ENCODE measurements around the gene C17orf113. TPM values are rescaled to one million over a fixed set of nuclear protein-coding genes. Genes with fewer than 3 reads are reported as not detected.

The C17orf113 gene
- total and polyA plus RNA-seq, 5 donors = 0.60 to 1.2 (median 0.71) TPM

GRCh38 chr17:42071810-42072209, 21.4 kb upstream of the C17orf113 start:
- H3K4me3 ChIP-seq (ENCODE audit: low read length) = peak overlapping the region; percentile 51
- no peak overlapping the region for H3K27ac ChIP-seq (ENCODE audit: low read length)
- H3K4me1 ChIP-seq (ENCODE audit: control insufficient read depth, insufficient read depth, low read length) = no peaks in the 10 kb centered on the region
- no peaks in the 10 kb centered on the region for H3K9me3 ChIP-seq (ENCODE audit: control insufficient read depth, low read length)
- ATAC-seq = no peak
- intact Hi-C loops (cut with DNase I) = no loop called here
- DNase-seq = no peak
- WGBS = 32% methylated on average over 3 of the region's 3 CpGs
- H3K27me3 ChIP-seq (ENCODE audit: control insufficient read depth, insufficient read depth) = no peaks in the 10 kb centered on the region

DNA sequence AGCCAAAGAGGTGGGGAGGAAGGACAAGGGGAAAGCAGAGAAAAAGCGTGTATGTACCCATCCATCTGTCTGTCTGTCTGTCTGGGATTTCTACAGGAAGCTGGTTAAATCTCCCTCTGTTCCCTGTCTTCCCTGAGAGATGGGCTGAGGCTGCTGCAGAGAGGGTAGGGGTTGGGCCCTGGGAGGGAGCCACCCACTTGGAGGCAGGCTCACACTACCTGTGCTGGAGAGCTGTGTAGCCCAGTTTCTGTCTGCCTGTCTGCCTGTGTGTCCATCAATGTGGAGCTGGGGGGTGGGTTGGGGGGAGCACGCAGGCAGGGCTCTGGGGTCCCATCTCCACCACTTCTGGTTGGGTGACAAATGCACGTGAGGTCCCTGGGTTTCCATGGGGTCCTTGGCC, 18.6 kb upstream of the C17orf113 start:
- intact Hi-C loops (cut with DNase I) = no loop called here
- no peaks in the 10 kb centered on the region for H3K27me3 ChIP-seq (ENCODE audit: control insufficient read depth, insufficient read depth)
- H3K4me1 ChIP-seq (ENCODE audit: control insufficient read depth, insufficient read depth, low read length) = no peaks in the 10 kb centered on the region
- DNase-seq = no peak
- no peak overlapping the region for H3K27ac ChIP-seq (ENCODE audit: low read length)
- no peak for ATAC-seq
- 78% methylated on average over 3 of the region's 3 CpGs for WGBS
- H3K4me3 ChIP-seq (ENCODE audit: low read length) = no peak overlapping the region
- no peaks in the 10 kb centered on the region for H3K9me3 ChIP-seq (ENCODE audit: control insufficient read depth, low read length)

DNA sequence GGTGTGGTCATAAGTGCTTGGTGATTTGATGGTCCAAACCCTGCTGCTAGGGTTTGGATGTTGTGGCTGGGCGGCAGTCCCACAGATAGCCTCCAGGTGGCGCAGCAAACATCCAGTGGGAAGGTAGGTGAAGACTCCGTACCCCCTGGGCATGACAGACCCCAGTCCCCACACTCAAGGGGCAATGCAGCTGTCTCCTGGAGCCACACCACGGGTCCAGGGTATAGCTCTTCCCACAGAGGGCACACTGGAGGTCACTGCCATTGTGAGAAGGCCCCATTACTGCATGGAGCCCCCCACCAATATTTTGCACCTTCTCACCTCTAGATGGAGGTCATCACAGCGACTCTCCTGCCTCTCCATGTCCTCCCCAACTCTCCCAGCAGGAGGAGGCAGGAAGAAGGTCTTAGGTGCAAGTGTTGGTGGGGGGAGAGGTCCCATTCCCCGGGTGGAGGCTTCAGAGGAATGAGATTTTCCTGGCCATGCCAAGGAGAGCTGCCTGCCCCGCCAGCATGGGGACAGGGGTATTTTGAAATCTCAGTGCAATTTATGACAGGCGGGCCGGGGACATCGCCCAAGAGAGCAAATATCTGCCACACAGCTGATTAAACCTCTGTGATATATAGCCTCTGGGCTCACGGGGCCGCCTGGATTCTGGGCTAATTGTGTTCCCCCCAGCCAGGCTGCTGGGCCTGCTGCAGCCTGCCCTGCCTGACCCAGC, 17.1 kb upstream of the C17orf113 start:
- Histone ChIP-seq H3K4me1 (ENCODE audit: control insufficient read depth, insufficient read depth, low read length) (no peaks in the 10 kb centered on the region), H3K27ac (ENCODE audit: low read length) (no peak overlapping the region), H3K4me3 (ENCODE audit: low read length) (no peak overlapping the region), H3K27me3 (ENCODE audit: control insufficient read depth, insufficient read depth) (no peaks in the 10 kb centered on the region), H3K9me3 (ENCODE audit: control insufficient read depth, low read length) (no peaks in the 10 kb centered on the region)
- WGBS = 43% methylated on average over 12 of the region's 12 CpGs
- intact Hi-C loops (cut with DNase I) = no loop called here
- DNase-seq (peak; percentile 45 to 85 (median 85)), ATAC-seq (peak; percentile 26 to 36)

DNA sequence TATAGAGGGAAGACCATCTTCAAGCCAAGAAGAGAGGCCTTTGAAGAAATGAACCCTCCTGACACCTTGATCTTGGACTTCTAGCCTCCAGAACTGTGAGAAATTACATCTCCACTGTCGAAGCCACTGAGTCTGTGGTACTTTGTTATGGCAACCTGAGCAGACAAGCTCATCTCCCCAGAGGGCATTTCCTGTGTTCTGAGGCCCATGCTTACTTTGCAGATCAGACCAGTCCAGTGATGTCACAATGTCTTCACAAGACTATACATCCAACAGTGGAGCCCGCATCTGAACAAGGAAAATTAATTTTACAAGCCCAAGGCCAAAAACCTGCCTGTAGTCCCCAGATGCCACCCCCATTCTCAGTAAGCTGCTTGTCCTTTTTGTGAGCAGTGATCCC, 14.8 kb upstream of the C17orf113 start:
- H3K27me3 ChIP-seq (ENCODE audit: control insufficient read depth, insufficient read depth) = no peaks in the 10 kb centered on the region
- ATAC-seq = no peak
- H3K27ac ChIP-seq (ENCODE audit: low read length) = no peak overlapping the region
- 74% methylated on average over 2 of the region's 2 CpGs for WGBS
- no peak overlapping the region for H3K4me3 ChIP-seq (ENCODE audit: low read length)
- H3K9me3 ChIP-seq (ENCODE audit: control insufficient read depth, low read length) = no peaks in the 10 kb centered on the region
- intact Hi-C loops (cut with DNase I) = no loop called here
- DNase-seq = no peak
- no peaks in the 10 kb centered on the region for H3K4me1 ChIP-seq (ENCODE audit: control insufficient read depth, insufficient read depth, low read length)

DNA sequence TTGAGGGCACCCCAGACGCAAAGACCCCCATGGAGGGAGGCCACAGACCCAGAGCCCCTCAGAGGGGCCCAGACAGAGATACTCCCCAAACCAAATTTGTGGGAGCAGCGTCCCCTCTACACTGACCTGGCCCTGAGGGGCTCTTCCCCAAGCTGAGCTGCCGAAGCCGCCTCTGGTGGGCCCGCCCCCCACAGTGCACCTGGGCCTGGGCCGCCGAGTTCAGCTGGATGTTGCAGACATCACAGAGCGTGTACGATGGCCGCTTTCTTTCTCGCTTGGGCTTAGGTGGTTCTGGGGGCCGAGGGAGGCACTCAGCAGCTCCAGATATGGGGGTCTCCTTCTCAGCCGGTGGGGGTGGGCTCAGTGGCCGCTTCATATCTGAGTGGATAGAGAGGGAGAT, 12.3 kb upstream of the C17orf113 start:
- no peak overlapping the region for H3K27ac ChIP-seq (ENCODE audit: low read length)
- 88% methylated on average over 14 of the region's 14 CpGs for WGBS

DNA sequence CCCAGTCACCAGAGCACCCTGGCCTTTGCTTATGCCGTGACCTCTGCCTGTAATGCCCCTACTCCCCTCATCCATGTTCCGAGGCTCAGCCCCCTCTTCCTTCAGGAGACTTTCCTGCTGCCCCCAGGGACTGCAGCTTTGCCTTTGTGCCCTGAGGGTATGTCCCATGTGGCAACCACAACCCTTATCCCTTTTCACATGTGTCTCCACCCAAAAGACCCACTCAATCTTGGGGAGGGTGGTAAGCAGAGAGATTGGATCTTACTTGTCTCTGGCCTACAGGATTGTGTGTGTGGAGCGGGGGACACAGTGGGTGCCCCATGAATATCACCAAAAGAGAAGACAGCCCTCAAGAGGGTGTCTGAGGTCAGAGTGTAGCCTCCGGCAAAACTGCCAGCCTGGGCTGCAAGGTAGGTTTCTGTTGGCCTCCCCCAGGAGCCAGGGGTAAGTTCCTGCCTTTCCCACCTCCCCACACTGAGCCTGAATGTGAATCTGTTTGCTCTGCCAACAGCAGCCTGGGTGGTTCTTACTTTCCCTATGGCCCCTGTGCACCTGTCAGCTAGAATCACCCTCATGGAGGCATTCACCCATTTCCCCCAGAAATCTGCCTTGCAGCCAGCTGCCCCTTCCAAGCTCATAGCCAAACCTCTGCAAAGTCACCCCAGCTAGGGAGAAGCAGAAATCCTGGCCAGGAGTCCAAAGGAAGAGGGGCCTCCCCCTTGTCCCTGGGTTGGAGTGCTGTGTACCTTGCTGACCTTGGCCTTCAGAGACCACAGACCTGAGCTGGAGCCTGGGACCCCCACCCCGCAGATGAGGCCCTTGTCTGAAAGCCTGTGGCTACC, 11.5 kb upstream of the C17orf113 start:
- H3K27me3 ChIP-seq (ENCODE audit: control insufficient read depth, insufficient read depth) = no peaks in the 10 kb centered on the region
- DNase-seq (no peak), ATAC-seq (no peak)
- intact Hi-C loops (cut with DNase I) = loop anchor here in 1 of 4 donors (5.0 kb wide), 1 partner anchor 45 kb away; no protein-coding TSS in a partner anchor
- no peak overlapping the region for H3K4me3 ChIP-seq (ENCODE audit: low read length)
- 69% methylated on average over 5 of the region's 5 CpGs for WGBS
- no peaks in the 10 kb centered on the region for H3K9me3 ChIP-seq (ENCODE audit: control insufficient read depth, low read length)
- no peak overlapping the region for H3K27ac ChIP-seq (ENCODE audit: low read length)
- no peaks in the 10 kb centered on the region for H3K4me1 ChIP-seq (ENCODE audit: control insufficient read depth, insufficient read depth, low read length)

More for the DNA sequence above, 12.3 kb upstream of the C17orf113 start:
- Histone ChIP-seq H3K4me1 (ENCODE audit: control insufficient read depth, insufficient read depth, low read length) (no peaks in the 10 kb centered on the region), H3K4me3 (ENCODE audit: low read length) (no peak overlapping the region), H3K27me3 (ENCODE audit: control insufficient read depth, insufficient read depth) (no peaks in the 10 kb centered on the region), H3K9me3 (ENCODE audit: control insufficient read depth, low read length) (no peaks in the 10 kb centered on the region)
- intact Hi-C loops (cut with DNase I) = loop anchor here in 1 of 4 donors (5.0 kb wide), 1 partner anchor 45 kb away; no protein-coding TSS in a partner anchor
- no peak for DNase-seq
- no peak for ATAC-seq

DNA sequence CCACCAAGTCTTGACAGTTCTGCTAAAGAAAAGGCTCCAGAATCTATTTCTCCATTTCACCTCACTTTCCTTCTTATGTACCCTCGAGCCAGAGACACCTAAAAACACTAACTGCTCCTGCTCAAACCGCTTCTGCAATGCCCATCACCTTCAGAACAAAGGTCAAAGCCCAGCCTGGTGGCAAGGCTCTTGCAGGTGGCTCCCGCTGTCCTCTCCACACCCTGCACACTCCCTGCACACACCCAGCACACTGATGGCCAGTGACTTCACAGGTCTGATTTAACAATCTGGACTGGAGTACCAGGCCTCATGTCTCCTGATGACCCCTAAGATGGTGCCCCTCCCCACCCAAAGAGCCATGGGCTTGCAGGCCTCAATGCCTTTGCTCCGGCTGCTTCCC, 9.8 kb upstream of the C17orf113 start:
- intact Hi-C loops (cut with DNase I) = loop anchor here in 1 of 4 donors (5.0 kb wide), 1 partner anchor 47 kb away; no protein-coding TSS in a partner anchor
- DNase-seq (no peak), ATAC-seq (no peak)
- H3K27me3 ChIP-seq (ENCODE audit: control insufficient read depth, insufficient read depth) = no peaks in the 10 kb centered on the region
- H3K9me3 ChIP-seq (ENCODE audit: control insufficient read depth, low read length) = no peaks in the 10 kb centered on the region
- no peaks in the 10 kb centered on the region for H3K4me1 ChIP-seq (ENCODE audit: control insufficient read depth, insufficient read depth, low read length)
- H3K4me3 ChIP-seq (ENCODE audit: low read length) = no peak overlapping the region
- WGBS = 84% methylated on average over 4 of the region's 4 CpGs
- no peak overlapping the region for H3K27ac ChIP-seq (ENCODE audit: low read length)

- no peaks in the 10 kb centered on the region for H3K27me3 ChIP-seq (ENCODE audit: control insufficient read depth, insufficient read depth)
- 72% methylated on average over 4 of the region's 4 CpGs for WGBS
- H3K27ac ChIP-seq (ENCODE audit: low read length) = no peak overlapping the region
- no peak for ATAC-seq
- no peak overlapping the region for H3K4me3 ChIP-seq (ENCODE audit: low read length)
- DNase-seq = no peak
- no peaks in the 10 kb centered on the region for H3K9me3 ChIP-seq (ENCODE audit: control insufficient read depth, low read length)
- intact Hi-C loops (cut with DNase I) = loop anchor here in 1 of 4 donors (5.0 kb wide), 1 partner anchor 47 kb away; no protein-coding TSS in a partner anchor
- H3K4me1 ChIP-seq (ENCODE audit: control insufficient read depth, insufficient read depth, low read length) = no peaks in the 10 kb centered on the region
Measured at GRCh38 chr17:42059815-42060214, 9.4 kb upstream of the C17orf113 start.

DNA sequence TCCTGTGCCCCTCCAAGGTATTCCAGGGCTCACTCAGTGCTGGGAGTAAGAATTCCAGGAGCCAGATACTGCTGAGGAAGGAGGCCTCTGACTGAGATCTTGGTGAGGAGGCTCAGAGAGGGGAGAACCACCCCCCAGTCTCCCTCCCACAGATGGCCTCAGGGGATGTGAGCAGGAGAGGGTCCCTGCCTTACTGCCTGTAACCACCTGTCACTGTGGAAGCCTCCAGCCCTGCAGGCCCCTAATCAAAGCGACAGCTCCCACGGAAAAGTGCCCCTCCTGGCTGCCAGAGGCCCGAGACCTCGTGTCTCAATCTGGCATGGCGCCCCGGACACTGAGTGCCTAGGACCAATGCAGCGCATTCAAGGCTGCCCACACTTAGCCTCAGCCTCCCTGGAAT, 7.7 kb upstream of the C17orf113 start:
- no peak overlapping the region for H3K27ac ChIP-seq (ENCODE audit: low read length)
- no peaks in the 10 kb centered on the region for H3K27me3 ChIP-seq (ENCODE audit: control insufficient read depth, insufficient read depth)
- intact Hi-C loops (cut with DNase I) = no loop called here
- H3K4me1 ChIP-seq (ENCODE audit: control insufficient read depth, insufficient read depth, low read length) = no peaks in the 10 kb centered on the region
- WGBS = 58% methylated on average over 7 of the region's 7 CpGs
- H3K9me3 ChIP-seq (ENCODE audit: control insufficient read depth, low read length) = no peaks in the 10 kb centered on the region
- DNase-seq (no peak), ATAC-seq (no peak)
- no peak overlapping the region for H3K4me3 ChIP-seq (ENCODE audit: low read length)

DNA sequence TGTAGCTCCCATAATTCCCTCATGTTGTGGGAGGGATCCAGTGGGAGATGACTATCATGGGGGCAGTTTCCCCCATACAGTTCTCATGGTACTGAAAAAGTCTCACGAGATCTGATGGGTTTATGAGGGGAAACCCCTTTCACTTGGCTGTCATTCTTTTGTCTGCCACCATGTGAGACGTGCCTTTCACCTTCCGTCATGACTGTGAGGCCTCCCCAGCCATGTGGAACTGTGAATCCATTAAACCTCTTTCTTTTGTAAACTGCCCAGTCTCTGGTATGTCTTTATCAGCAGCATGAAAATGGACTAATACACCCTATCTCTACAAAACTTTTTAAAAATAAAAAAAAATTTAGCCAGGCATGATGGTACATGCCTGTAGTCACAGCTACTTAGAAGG, 6.2 kb upstream of the C17orf113 start:
- H3K27me3 ChIP-seq (ENCODE audit: control insufficient read depth, insufficient read depth) = no peaks in the 10 kb centered on the region

GRCh38 chr17:42055496-42055895, 5.1 kb upstream of the C17orf113 start:
- no peak overlapping the region for H3K27ac ChIP-seq (ENCODE audit: low read length)
- ATAC-seq (no peak), DNase-seq (no peak)
- no peaks in the 10 kb centered on the region for H3K4me1 ChIP-seq (ENCODE audit: control insufficient read depth, insufficient read depth, low read length)
- 39% methylated on average over 6 of the region's 6 CpGs for WGBS
- no peak overlapping the region for H3K4me3 ChIP-seq (ENCODE audit: low read length)
- intact Hi-C loops (cut with DNase I) = no loop called here
- H3K9me3 ChIP-seq (ENCODE audit: control insufficient read depth, low read length) = no peaks in the 10 kb centered on the region
- H3K27me3 ChIP-seq (ENCODE audit: control insufficient read depth, insufficient read depth) = no peaks in the 10 kb centered on the region

More for the DNA sequence above, 6.2 kb upstream of the C17orf113 start:
- ATAC-seq (no peak), DNase-seq (no peak)
- H3K9me3 ChIP-seq (ENCODE audit: control insufficient read depth, low read length) = no peaks in the 10 kb centered on the region
- no peak overlapping the region for H3K27ac ChIP-seq (ENCODE audit: low read length)
- 71% methylated on average over 3 of the region's 3 CpGs for WGBS
- H3K4me3 ChIP-seq (ENCODE audit: low read length) = no peak overlapping the region
- intact Hi-C loops (cut with DNase I) = no loop called here
- no peaks in the 10 kb centered on the region for H3K4me1 ChIP-seq (ENCODE audit: control insufficient read depth, insufficient read depth, low read length)
